ENCODE measurements around the gene FGF9.

FGF9 gene

DNA sequence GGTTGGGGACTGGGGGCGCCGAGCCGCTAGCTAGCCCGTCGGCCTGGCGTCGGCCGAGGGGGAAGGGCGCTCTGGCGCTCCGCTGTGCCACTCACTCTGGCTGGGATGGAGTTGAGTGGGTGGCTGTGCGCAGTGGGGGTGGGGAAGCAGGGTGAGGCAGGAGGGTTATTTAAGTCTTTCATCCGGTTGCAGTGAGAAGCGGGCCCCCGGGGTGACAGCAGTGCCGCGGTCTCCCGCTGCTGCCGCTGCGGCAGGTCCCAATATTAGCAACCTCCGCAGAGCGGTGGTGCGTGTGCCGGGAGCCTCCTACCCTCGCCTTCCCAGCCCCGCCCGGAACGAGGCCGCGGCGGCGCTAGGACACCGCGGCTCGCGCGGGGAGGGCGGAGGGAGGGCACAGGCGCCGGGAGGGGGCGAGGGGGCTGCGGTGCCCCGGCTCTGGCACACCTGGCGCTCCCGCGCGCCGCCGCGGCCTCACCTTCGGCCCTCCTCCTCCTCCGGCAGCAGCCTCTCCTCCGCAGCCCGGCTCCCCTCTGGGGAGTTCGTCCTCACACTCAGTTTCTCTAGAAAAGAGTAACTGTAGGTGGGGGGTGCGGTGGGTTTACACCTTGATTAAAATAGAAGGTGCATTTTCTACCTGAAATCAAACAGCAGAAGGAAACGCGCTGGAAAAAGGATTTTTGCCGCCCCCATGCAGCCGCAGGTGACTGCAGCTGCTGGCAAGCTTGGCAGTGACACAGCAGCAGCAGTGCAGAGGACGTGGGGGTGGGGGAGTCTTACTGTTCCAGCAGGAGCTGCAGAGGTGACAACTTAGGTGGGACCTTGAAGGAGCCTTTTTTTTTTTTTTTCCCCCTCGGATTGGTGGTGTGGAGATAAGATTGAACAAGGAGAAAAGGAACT, 4.5 kb downstream of the FGF9 start:
- DNase-seq, result peak; percentile 32

DNA sequence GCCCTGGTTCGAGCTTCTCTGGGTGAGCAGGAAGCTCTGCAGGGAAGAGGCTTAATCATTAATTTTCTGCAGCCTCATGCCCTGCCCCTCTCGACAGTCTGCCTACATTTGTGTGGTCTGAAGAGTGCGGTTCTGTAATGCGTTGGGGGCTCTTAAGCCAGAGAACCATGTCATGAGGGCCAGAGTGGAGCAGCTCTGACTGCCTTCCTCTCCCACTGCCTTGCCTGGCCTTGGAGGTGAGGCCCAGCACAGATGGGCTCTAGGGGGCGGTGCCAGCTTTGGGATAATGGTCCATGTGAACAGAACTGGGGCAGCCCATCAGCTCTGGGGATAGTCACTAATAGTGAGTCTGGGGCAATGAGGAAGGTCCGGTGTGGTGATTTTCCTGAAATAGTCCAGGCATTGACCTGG, 5.7 kb downstream of the FGF9 start:
- DNase-seq, result no peak

DNA sequence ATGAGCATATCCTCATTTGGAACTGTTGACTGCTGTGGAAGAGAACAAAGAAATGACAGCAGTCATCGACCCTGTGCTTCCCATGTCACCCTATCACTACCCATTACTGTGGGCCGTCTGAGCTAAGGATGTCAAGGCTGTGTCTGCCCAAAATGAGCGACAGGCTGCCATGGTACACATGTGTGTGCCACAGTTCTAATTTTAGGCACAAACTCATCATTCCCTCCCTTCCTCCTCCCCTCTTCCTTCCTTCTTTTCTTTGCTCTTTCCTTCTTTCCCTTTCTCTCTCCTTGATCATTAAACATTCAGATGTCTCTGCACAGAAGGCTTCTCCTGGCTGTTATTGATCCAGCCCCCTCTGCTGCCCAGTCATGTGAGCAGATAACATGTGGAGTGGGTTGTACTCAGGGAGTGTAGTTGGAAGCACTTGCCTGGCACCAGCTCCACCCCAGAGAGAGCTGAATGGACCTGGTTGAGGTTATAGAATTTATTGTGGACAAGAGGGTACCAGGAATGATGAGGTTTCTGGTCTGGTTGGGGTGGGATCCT, 6.3 kb downstream of the FGF9 start:
- no peak for DNase-seq

DNA sequence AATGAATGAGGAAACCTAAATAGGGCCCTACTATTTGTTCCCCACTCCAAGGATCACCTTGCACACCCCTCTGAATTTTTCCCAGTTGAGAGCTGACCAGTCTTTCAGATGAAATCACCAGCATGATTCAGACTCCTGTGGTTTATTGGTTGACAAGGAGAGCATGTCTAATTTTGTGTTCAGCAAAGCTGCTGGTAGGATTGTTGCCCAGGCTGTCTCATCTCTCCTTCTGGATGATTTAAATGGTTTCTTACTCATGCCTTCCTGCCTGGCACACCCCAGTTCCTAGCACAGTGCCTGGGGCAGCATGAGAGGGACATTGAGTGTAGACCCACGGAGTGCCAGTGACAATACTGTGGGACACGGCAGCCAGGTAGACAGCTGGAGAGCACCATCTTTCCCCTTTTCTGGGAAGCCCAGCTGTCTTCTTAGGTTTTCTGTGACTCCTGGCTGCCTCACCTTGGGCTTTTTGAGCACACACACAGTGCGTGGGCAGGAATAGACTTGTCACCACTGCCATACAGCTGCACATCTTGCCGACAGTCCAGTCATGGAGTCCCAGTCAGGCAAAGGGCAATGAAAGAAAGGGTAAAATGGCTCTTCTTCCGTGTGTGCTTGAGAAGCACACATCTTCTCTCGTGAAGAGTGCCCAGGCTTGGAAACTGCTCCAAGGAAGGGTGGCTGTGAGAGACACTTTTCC, 12.3 kb downstream of the FGF9 start:
- DNase-seq, result no peak

DNA sequence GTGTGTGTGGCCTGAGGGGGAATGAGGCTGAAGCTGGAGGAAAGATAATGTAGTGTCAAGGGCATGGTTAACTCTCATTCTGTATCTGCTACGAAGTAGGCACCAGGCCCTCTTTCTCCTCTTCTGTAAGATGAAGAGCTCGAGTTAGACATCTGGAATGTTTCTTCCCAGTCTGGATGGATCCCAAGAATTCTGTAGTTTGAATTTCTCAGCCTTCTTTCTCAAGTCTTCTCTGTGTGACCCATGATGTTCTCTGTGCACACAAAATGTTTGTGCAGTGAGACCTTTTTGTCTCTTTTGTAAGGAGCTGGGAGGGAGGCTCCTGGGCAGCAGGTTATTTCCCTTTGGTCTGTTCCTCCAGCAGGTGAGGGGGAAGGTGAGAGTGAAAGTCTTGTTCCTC, 13.7 kb downstream of the FGF9 start:
- no peak for DNase-seq

DNA sequence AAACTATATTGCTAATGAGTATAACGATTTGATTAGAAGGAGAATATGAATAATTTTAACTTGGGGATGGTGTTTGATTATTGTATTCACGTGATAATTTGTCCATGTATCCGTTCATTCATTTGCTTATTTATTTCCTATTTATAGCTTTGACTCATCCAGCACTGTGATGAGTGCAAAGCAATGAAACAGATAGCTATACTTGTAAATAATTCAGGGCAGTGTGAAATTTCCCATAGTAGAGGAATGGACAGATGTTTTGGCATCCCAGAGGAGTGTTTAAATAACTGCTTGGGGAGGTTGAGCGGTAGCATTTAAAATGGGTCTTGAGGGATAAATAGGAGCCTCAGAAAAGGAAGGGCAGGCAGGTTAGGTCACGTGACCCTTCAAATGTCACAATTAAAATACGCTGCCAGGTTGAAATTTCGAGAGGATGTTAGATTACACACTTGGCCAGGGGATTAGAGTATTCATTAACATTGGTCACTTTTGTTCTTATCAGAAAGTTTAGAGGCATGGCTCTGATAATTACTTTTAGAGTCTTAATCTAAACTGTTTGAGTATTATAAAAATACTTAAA, 14.7 kb downstream of the FGF9 start:
- no peak for DNase-seq

DNA sequence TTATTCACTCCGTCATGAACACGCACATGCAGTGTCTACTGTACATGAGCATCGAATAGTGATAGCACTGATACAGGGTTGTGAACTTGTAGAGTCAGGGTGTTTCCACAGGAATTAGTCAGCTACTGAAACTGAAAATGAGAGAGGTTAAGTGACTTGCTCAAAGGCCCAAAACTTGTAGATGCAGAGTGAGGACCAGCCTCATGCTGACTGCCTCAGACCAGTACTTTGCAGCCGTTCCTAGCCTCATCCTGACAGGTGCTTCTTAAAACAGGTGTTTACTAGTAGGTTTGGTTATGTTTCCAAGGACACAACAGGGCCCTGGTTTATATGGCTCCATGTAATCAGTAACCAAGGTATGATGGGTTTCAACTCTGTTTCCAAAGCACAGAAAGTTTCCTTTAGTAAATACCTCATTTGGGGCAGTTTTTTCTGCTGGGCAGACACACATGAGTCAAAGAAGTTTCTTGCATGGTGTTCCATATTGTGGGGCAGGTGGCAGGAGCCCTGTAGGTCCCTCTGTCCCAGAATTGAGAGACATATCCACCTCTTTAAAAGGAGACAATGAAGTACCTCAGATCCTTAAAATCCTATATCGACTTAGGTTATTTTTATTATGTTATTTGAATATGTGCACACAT, 16.0 kb downstream of the FGF9 start:
- no peak for DNase-seq

DNA sequence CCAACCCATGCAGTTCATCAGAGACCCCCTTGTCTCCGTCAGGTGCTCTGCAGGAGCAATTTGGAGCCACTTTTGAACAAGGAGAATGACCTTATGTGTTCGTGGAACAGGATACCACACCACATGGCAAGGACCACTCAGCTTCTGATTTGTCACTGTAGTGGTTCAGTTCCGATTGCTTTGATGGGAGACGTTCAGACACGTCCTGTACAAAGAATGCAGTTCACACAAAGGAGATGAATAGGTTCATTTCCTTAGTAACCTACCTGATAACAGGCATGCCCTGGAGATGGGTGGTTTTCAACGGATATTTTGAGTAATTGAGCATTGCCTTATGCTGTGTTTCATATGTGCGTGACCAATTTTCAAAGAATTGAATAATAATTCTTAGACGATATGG, 17.2 kb downstream of the FGF9 start:
- no peak for DNase-seq

DNA sequence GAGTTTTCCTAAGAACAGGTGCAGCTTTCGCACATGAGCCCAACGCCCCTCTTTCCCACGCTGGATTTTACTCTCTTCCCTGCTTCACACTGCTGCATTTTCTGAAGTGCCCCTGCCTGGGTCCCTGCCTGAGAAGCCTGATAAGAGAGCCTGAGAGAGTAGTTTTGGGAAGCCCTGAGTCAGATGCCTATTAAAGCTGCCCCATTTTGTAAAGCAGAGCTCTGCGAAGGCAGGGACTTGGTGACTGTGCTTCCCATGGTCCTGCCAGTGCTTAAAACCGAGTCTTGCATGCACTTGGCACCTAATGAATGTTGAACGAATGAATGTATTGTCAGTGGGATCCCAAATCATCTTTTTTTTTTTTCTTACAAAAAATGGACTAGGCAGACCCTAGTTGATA, 18.2 kb downstream of the FGF9 start:
- no peak for DNase-seq

DNA sequence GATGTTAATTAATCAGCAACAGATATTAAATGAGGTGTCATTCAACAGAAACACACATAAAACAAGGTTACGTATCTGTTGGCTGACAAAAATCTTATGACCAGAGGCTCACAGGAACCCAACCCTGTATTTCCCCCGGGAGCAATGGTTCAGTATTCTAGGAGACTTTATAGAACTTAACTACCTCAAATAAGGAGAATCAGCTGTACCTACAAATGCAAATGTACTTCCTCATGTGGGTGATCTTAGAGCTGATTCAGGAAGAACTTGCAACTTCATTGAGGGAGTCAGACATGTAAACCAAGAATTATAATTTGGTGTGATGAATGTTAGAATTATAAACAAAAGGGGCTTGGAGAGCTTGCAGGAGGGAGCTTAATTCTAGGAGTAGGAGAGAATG, 20.1 kb downstream of the FGF9 start:
- DNase-seq, result no peak

DNA sequence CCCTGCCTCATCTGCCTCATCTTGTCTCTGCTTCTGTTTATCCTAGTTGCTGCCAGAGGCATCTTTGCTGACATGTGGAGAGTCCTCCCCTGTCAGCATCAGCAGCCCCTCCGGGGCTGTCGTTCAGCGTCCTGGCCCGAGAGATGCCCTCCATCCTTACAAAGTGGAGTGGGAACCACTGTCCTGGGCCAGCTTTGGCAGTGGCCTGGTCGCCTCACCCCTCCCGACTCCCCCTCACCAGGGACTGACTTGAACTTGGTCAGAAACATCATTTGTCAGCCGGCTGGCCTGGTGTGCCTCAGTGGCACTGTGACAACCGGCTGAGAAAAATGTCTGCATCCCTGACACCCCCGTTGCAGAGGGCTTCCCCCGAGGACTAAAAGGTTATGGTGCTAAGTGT, 20.6 kb downstream of the FGF9 start:
- DNase-seq, result no peak

DNA sequence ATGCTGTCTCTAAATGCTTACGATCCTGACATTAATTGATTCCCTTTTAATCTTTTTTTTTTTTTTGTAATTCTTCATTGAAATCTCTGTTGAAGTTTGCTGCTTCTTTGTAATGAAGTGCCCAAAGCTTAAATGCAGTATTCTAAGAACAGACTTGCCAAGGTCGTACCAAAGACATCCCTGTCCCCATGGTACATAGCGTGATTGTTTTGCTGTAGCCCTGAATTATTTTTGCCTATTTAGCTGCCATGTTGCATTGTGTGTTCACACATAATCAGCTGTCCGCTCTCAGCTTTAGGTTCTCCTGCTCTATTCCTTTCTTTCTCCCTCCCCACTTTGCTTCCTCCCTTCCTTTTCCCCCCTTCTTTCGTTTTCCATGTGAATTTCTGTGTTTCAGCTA, 21.1 kb downstream of the FGF9 start:
- no peak for DNase-seq

DNA sequence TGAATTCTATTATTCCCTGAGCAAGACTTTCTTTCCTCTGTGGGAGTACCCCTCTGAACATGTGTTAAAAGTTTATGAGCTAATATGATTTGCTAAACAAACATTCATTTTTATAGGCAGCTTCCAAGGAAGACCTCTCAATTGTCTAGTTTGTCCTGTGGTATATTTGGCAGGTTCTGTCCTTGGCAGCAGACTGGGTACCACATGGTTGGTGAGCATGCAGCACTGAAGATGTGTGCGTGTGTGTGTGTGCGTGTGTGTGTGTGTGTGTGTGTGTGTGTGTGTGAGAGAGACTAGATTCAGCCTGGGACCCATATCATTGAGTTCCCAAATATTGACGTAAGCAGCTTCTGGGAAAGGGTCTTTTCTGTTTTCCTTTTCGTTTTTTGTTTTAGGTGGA, 24.0 kb downstream of the FGF9 start:
- no peak for DNase-seq

DNA sequence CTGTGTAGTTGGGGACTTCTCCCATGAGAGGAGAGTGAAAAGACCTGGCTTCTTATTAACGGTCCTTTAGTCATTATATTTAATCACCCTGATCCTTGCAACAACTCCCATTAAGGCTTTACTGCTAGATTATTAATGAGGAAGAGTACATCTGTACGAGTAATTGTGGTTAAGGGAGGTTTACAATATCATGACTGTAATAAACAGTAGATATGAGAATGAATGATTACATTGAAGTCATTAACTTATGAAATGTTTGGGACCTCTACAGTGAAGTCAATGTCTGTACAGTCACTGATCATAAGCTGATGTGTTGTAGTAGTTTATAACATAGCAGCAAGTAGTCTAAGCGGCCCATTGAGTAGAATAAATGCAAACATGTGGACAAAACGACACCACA, 24.7 kb downstream of the FGF9 start:
- no peak for DNase-seq

DNA sequence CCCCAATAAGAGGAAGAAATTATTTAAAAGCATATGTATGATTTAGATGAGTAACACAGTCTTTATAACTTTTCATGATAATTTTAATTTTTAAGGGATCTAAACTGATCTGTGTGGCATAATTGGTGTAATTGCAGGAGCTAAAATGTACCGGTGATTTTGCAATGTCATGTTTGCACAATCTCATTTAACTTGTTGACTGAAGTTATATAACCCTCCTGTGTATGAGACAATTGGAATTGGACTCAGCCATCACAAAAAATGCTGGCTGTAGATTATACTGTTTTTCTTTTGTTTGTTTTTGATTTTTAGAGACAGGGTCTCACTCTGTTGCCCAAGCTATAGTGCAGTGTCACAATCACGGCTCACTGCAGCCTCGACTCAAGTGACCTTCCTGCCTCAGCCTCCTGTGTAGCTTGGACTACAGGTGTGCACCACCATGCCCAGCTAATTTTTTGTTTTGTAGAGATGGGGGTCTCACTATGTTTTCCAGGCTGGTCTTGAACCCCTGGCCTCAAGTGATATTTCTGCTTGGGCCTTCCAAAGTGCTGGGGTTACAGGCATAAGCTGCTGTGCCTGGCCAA, 26.1 kb downstream of the FGF9 start:
- DNase-seq, result no peak

DNA sequence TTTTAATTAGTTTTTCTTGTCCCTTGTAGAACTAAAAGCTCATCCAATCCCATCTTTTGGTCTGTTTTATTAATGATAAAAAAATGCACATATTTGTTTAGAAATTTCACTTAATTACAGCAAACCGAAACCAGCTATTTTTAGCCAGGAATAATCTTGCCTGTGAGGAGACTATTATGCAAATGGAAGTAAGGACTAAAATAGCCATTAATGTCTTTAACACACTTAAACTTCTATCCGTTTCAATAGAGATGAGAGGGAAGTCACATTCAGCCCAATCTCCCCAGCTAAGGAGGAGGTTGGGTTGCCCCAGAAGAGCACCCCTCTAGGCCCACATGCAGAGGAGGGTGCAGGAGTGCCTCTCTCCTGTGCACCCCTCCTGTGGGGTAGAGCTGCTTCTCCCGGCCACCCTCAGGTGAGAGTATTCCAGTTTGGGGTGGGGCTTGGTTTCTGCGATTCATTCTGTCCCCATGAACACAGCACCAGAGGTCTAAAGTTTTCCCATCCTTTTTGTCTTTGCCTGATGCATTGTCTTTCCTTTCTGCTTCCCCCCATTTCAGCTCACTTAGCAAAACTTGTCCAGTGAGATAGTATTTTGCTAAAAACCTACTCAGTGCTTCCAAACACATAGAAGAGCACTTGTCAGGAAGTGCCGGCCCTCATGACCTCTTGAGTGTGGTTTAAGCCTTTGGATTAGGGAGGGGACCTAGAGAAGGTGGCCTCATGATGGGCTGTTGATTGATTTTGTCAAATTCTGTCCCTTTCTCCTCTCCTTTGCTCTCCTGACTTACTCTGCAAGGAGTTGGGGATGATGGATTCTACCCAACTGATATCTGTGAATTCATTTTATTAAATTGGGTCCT, 28.2 kb downstream of the FGF9 start:
- DNase-seq, result no peak

DNA sequence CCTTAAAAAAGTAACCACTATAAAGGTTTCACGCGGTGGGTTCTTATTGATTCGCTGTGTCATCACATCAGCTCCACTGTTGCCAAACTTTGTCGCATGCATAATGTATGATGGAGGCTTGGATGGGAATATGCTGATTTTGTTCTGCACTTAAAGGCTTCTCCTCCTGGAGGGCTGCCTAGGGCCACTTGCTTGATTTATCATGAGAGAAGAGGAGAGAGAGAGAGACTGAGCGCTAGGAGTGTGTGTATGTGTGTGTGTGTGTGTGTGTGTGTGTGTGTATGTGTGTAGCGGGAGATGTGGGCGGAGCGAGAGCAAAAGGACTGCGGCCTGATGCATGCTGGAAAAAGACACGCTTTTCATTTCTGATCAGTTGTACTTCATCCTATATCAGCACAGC, 30.6 kb downstream of the FGF9 start:
- no peak for DNase-seq

DNA sequence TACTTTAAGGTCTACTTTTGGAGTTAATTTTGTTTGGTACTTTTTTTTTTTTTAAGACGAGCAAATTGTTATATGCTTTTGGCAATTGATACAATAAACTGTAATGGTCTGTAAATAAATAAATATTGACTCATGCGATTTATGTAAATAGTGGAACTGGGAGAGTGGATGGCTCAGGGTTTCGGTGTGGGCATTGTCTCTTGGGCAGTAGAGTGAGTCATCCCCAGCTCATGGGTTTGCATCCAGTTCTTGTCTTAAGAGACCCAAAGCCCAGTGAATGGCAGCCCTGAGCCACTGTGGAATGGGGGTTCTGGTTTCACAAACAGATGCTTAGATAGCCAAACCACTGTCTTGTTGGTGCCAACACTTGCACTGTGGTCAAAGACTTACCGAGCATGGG, 33.0 kb downstream of the FGF9 start:
- DNase-seq, result no peak

DNA sequence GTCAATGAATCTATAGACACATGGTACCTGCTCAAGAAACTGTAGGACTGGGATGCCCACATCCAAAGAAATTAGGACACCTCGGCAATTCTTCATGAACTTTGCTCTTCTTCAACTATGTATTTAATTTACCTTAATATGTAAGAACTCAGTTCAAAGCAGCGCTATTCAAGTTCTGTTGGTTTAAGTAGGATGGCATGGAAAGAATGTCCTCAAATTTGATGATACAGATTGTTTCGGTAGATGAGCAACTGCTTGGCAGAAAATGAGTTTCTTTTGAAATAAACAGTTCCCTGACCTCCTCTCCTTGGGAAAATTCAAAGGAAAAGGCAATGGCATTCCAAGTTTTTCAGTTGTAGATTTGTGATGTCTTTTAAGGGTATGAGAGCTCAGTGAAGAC, 36.7 kb downstream of the FGF9 start:
- DNase-seq, result no peak

DNA sequence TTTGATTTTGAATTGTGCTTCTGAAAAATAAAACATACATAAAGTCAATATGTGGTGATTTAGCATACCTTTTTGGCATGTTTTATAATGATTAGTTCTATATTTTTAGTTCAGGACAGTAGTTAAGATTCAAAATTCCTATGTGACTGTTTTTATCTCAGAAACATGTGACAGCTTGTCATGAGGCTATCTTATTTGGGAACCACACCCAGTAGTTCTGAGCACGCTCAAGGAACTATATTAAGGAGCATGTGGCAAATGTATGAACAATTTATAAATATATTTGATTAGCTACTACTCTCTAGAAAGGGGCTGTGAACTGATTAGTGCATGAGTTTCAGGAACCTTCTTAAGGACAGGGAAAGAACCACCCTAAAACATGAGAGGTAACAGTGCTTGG, 38.8 kb downstream of the FGF9 start:
- DNase-seq, result no peak

DNA sequence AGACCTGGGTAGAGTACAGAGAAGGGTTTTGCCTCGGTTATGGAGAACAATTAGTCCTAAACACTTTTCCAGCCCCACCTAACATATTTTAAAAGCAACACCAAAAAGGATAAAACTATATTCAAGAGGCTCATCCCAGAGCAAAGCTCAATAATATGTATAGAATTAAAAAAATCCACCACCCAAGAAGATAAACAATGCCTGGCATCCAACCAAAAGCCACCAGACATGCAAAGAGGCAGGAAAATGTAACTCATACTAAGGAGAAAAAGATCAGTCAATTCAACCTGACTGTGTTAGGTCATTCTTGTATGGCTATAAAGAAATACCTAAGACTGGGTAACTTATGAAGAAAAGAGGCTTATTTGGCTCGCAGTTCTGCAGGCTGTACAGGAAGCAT, 39.3 kb downstream of the FGF9 start:
- no peak for DNase-seq

DNA sequence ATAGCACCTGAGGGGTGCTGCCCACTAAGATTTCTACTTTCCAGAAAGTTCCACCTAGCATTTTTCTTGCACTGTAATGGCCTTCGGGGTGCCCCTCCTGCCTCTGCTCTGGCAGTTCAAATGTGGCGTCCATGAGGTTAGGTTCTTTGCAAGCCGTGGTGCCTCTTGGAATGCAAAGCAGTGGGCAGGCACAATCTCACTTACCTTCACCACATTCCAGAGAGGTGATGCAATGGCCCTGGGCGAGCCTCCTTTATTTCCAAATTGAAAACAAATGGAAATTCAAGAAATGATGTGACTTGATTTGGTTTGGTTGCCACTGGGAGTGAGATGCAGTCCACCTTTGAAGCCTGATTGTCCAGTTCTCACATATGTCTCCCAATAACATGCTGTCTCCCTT, 46.9 kb downstream of the FGF9 start:
- DNase-seq, result no peak
